Stimulated activated CD4-positive, alpha-beta T cell treated with anti-CD3 and anti-CD28 coated beads, Interleukin-1b, Interleukin-23, amount 100 ng/mL, for 24 hours (primary cell): Measurements from ENCODE around the gene COMMD10.
"Not testable (repeated sequence)": the region's sequence is repeated elsewhere in the genome, so short reads cannot be mapped to it uniquely, and the experiment has no call there.

ENCODE experiments used
- DNase-seq, 4 experiments: peaks; one replicate each; pipeline ENCODE4 v3.0.0-alpha.2; 2020; ENCODE audit warnings: low read depth in 4 of 4, low spot score in 1 of 4

COMMD10 gene

DNA sequence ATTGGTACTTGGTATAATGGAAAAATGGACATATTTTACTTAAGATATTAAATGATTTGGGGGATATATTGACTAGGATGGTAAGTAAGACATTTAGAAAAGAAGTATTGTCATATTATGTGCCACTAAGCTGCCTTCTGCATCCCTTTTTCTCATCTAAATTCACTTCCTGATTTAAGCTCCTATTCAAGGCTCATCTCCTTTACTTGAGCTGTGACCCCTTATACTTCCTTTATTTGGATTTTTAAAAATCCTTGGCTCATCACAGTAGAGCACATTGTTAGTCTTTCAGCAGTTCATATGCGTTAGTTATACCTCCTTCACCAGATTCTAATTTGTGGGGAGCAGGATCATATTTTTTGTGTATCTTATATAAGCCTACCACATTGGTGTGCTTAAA, 6.6 kb downstream of the COMMD10 start:
- DNase-seq: no peak

DNA sequence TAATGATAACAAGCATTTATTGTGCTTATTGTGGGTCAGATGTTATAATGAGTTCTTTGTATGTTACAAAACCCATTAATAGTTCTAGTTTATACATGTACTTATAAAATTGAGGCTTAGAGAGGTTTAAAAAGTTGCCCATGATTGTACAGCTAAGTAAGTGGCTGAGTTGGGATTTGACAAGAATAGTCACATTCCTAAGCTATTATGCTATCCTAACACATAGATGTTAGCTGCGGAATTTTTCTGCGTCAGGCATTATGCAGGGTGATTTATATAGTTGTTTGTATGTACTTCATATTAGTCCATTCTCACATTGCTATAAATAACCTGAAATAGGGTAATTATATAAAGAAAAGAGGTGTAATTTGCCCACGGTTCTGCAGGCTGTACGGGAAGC, 12.5 kb downstream of the COMMD10 start:
- no peak for DNase-seq

DNA sequence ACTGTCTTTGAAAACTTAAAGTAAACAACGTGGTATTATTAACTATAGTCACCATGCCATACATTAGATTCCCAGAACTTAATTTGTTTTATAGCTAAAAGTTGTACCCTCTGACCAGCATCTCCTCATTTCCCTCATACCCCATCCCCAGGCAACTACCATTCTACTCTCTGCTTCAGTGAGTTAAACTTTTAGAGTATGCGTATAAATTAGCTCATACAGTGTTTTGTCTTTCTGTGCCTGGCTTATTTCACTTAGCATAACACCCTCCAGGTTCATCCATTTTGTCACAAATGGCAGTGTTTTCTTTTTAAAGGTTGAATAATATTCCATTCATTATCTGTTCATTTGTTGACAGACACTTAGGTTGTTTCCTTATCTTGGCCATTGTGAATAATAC, 14.2 kb downstream of the COMMD10 start:
- DNase-seq: no peak

DNA sequence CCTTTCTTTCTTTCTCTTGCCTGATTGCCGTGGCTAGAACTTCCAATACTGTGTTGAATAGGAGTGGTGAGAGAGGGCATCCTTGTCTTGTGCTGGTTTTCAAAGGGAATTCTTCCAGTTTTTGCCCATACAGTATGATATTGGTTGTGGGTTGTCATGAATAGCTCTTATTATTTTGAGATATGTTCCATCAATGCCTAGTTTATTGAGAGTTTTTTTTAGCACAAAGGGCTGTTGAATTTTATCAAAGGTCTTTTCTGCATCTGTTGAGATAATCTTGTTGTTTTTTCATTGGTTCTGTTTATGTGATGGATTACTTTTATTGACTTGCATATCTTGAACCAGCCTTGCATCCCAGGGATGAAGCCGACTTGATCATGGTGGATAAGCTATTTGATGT, 20.1 kb downstream of the COMMD10 start:
- DNase-seq: not testable (repeated sequence)

DNA sequence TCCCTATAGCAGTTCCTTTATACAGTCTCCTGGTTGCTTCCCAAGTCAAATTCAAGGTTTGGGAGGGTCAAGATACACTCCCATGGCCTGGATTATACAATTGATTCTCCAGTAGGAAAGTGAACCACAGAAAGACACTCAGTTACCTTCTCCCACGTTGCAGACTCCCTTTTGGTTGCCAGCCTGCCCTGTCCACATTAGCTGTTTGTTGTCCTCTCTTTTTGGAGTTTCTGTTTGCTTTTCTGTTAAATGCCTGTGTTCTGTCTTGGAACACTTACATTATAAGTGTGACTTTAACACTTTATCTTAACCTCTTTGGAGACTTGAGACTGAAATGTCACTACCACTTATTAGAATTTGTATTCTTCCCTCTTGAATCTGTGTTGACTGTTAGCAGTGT, 30.3 kb downstream of the COMMD10 start:
- DNase-seq: no peak

DNA sequence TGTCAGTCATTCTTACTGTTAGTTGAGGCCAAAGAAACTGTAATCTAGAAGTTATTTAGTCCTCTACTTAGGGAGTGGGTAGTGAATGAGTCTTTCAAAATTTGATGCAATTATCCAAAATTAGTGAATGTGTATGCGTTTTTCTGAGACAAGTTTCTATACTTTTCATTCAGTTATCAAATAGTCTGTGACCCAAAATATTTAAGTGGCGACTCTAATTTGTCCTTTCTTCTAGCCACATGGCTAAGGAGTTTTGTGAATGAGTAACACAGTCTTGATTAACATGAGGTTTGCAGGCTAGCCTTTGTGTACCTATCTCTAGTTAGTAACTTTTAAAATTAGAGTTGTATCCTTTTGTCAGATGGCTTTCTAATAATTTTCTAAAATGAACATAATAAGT, 45.6 kb downstream of the COMMD10 start:
- DNase-seq: no peak

DNA sequence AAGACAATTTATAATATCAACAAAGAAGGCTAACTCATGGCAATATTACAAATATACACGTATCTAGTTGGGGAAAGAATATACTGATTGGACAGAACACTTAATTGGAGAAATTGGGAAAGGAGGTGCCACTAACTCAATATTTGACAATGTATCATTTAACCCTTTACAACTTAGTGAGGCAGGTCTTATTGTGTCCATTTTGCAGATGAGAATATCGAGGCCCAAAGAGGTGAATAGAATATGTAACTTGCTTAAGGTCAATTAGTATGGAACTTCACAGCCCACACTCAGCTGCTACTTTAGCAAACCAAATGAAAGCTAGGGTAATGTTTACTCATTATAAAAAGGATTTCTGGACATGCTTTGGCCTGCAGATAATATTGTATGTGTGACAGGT, 46.2 kb downstream of the COMMD10 start:
- no peak for DNase-seq

DNA sequence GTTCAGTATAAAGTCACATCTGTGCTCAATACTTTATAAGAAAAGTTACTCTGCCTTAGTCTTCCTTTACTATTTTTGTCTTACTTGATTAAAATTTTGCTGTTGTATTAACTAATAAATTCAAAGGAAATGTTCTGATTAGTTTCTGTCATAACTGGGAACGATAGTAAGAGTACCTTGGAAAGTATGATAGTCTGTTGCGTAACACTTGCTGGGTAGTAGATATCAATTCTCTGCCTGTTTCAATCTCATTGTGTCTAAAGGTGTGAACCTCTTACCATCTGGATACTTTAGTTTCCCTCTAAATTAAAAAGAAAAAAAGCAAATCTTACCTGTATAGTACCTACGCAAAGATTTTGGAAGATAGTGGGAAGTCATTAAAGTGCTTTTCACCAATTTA, 48.5 kb downstream of the COMMD10 start:
- DNase-seq: no peak

DNA sequence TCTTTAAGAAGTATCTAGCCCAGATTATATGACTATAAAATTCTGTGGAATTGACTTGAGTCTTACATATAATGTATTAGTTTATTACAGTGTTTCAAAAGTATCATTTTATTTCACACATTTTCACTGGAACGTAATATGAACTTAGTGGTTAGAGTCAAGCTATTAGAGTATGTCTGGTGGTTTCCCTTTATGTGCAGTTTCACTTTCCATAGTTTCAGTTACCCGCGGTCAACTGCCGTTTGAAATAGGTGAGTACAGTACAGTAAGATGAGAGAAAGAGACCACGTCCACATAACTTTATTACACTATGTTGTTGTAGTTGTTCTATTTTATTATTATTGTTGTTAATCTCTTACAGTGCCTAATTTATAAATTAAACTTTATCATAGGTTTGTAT, 50.5 kb downstream of the COMMD10 start:
- DNase-seq: no peak

DNA sequence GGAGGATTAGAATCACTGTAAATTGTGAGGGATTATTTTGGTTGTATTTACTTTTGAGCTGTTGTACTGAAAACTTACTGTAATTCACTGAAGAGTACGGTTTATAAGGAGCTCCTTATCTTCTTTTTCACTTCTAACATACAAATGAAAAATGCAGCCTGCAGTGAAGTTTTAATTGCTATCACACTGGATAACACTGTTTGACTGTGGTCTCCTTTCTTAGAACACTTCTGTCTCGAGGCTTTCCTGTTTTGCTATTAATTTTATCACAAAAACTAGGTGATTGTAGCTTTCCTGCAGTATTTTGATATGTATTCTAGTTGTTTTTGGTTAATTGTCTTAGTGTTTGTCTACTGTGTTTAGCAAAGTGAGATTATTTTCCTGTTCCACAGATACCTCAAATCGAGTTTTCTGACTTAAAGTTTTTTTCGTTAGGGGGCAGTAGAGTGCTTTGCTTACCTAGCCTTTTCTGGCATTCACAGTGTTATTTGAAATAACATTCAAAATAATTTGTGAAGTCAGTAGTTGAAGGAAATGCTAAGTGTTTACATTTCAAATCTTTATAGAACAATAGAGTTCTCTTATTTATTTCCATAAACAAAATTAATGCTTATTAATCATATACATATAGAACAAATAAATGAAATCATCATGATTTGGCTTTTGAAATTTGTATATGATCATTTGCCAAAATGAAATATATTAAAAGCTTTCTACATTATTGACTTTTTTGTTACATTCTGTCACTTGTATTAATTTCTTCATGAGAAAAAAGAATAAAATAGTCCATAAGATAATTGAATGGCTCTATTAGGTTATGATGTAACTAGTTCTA, 52.9 kb downstream of the COMMD10 start:
- no peak for DNase-seq

DNA sequence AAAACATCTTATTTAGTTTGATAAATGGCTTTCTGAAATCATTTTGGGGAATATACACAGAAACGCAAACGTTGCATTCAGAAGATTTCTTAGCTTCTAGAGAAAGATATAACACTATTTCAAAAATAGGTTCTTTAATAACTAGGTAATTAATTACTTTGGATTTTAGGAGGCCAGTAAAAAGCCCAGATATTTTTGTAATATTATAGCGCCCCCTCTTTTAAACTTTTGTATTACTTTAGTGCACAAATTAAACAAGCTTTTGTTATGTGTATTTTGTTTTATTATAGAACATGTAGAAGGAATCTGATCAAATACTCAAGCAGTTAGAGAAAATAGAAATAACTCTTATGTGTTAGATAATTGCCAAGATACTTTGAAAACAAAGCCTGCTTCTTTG, 57.7 kb downstream of the COMMD10 start:
- DNase-seq: no peak

DNA sequence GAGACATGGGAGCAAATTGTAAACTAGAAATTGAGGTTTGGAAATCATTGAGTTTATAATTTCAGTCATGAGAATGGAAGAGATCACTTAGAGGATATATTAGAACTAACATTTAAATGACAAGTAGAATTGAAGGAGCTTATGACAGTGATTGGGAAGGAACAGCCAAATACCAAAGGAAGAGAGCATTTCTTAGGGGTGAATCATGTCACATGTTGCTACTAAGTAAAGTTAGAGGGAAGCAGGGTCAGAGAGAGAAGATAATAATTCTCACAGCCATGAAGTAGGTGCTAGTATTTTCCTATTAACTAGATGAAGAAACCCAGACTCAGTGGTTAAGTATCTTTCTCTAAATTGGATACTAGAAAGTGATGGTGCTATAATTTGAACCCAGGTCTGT, 59.3 kb downstream of the COMMD10 start:
- no peak for DNase-seq

DNA sequence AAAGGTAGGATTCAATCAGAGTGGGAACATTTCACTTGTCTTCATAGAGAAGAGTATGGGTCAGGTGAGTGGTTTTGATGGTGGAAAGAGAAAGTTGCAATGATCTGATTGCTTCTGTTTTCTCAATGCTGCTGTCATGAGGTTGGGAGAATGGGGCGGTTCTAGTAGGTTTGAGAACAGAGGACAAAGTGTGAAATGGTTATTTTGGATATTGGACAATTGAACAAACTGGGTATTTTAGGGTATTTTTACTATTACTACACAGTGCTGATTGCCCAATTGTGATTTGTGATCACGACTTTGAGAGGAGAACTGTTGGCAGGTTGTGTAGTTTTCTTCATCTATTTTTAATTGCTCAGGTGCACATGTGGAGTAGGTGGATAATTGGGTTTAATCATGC, 60.2 kb downstream of the COMMD10 start:
- no peak for DNase-seq

DNA sequence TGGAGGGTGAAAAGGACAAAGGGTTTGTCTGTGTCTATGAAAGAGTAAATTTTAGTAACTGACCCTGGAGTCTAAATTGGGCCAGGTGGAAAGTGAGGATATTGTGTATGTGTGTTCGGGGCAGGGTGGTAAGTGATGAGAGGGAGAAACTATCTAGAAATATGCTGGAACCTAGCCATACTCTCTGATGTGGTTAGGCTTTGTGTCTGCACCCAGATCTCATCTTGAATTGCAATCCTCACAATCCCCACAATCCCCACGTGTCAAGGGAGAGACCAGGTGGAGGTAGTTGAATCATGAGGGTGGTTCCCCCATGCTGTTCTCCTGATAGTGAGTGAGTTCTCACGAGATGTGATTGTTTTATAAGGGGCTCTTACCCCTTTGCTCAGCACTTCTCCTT, 60.6 kb downstream of the COMMD10 start:
- no peak for DNase-seq

DNA sequence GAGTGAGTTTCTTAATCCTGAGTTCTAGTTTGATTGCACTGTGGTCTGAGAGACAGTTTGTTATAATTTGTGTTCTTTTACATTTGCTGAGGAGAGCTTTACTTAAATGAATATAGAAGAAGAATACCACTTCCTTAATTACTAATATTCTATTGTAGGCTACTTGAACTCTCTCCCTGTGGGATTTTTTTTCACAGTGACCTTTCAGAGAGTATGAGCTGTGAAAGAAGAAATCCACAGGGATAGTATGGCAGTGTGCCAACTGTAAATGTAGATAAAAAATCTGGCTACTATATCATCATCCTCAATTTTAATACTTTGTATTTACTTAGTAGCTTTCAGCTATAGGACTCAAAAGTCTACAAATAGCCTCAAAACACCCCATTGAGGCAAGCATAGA, 67.3 kb downstream of the COMMD10 start:
- no peak for DNase-seq

DNA sequence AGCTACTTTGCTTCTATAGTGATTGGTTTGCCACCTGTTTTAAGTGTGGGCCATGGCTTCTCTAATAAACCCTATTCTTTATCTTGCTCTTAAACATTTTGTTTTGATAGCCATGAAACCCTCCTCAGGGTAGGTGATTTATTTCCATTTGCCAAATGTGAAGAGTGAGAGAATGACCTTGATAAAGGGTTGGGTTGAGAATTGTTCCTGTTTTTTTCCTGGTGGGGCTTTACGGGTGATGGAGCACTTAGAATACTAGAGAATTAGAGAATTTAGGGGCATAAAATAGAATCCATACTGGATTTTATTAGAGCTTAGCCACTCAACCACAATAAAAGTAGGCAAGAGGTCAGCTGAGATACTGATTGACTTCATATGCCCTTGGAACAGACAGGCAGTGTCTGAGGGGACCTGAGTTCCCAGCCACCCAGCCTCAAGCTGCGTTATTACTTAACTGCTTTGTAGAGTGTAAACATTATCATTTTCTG, 68.9 kb downstream of the COMMD10 start:
- DNase-seq: no peak

DNA sequence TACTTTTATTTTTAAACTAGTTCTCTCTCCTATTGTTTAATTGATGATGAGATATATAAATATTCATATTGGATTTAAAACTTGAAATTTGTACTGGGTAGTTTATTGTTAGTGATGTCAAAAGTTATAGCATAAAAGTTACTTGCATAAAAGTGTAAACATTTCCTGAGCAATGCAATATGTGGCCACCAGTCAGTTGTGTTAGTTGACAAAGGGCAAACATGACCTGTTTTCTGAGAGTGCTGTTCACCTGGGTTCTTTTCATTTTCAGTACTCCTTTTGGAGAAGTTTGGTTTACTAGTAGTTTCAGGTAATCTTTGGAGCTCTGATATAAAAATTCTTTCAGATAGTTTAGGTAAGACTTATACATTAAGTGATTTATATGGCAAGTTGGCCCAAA, 69.4 kb downstream of the COMMD10 start:
- no peak for DNase-seq

DNA sequence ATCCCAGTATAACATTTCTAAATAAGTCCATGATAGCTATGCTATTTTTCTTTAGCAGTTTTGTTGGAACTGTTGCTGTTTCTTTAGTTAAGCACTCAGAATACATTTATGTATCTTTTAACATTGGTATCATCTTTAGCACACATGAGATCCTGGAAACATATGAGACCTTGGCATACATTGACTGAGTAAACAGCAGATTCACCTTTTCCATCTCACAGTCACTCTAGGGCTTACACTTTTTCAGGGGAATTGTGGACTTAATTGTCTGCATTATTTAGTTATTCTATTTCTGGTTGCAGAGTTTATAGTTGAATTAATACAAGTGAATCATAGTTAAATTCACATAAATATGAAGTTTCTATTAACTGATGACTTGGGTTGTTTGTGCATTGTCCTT, 70.1 kb downstream of the COMMD10 start:
- DNase-seq: no peak

DNA sequence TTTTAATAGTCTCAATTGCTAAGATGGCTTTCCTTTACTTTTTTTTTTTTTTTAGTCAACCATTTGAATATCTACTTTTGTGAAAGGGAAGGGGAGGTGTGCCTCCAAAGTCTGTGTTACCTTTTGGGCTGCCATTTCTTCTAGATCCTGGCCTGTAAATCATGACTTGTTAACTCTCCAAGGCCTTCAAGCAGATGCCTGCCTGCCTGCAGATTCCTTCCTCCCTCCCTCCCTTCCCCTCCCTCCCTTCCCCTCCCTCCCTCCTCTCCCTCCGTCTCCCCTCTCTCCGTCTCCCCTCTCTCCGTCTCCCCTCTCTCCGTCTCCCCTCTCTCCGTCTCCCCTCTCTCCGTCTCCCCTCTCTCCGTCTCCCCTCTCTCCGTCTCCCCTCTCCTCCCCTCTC, 73.1 kb downstream of the COMMD10 start:
- DNase-seq: no peak

DNA sequence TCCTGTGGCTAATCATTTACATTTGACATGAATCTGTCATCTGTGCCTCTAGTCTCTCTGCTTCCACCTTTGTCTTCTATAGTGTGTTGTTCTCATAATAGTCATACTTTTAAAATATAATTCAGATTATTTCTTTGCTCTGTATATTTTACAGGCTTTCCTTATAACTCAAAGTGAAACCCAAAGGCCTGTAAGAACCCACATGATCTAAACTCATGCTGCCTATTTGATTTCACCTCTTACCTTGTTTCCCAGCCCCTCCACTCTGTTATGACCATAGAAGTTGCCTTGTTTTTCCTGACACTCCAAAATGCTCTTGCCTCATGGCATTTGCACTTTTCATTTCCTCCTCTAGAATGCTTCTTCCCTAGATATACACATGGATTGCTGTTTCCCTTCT, 74.2 kb downstream of the COMMD10 start:
- no peak for DNase-seq

DNA sequence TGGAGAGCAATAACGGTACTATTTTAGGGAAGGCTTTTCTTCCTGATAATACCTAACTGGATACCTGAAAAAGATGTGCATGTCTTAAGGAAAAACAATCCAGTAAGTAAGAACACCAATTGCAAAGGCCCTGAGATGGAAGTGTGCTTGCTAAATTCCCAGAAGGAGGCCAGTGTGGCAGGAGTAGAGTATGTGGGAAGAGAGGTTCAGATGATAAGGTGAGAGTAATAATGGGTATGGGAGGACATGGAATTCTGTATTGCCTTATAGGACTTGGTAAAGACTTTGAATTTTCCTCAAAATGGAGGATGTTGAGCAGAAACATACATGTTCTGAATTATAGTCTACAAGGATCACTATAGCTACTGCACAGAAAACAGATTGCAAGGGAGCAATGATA, 89.3 kb downstream of the COMMD10 start:
- DNase-seq: no peak

DNA sequence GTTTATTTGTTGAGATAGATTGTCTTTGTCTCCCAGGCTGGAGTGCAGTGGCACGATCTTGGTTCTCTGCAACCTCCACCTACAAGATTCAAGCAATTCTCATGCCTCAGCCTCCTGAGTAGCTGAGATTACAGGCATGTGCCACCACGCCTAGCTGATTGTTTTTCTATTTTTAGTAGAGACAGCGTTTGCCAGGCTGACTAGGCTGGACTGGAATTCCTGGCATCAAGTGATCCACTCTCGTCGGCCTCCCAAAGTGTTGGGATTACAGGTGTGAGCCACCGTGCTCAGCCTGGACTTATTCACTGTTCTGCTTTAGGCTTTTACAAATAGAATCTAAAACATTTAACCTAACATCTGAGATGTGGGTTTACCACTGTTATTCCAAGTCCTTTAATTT, 91.3 kb downstream of the COMMD10 start:
- no peak for DNase-seq

DNA sequence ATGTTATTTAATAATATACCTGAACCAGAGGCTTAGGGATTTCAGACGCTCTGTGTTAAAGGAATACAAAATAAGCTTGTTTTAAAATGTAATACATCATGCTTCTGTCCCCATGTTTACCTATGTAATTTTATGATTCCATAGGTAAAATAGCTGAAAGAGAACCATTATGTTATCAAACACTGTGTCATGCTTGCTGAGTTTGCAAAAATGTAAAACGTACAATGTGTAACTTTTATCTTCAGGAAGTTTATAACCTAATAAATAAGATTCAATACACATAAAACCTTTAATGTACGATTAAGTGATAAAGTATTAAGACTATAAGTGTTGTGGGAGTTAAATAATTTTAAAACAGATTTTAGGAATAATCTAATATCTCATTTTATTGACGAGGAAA, 94.1 kb downstream of the COMMD10 start:
- no peak for DNase-seq
